ENCODE results near the gene KCNB1.
"Not testable (repeated sequence)": the region's sequence is repeated elsewhere in the genome, so short reads cannot be mapped to it uniquely, and the experiment has no call there.

Gene KCNB1

GRCh38 chr20:49330701-49331615 lies 151.5 kb downstream of the KCNB1 start:
- no peak overlapping the region for H3K4me3 ChIP-seq (ENCODE audit: low read depth, low read length)

- H3K4me3 ChIP-seq (ENCODE audit: low read depth, low read length): no peak overlapping the region
These were observed 153.7 kb downstream of the KCNB1 start for GRCh38 chr20:49328790-49329189.

GRCh38 chr20:49326026-49326425 lies 156.4 kb downstream of the KCNB1 start:
- no peak overlapping the region for H3K4me3 ChIP-seq (ENCODE audit: low read depth, low read length)

GRCh38 chr20:49324306-49324705 lies 158.2 kb downstream of the KCNB1 start:
- H3K4me3 ChIP-seq (ENCODE audit: low read depth, low read length): no peak overlapping the region

- H3K4me3 ChIP-seq (ENCODE audit: low read depth, low read length): no peak overlapping the region
These were observed 158.7 kb downstream of the KCNB1 start for GRCh38 chr20:49323622-49324238.

GRCh38 chr20:49320460-49320859 lies 162.0 kb downstream of the KCNB1 start:
- H3K4me3 ChIP-seq (ENCODE audit: low read depth, low read length): no peak overlapping the region

GRCh38 chr20:49319208-49319809 lies 163.2 kb downstream of the KCNB1 start:
- H3K4me3 ChIP-seq (ENCODE audit: low read depth, low read length): no peak overlapping the region

GRCh38 chr20:49318430-49319207 lies 163.8 kb downstream of the KCNB1 start:
- peak overlapping the region; percentile 56 for H3K4me3 ChIP-seq (ENCODE audit: low read depth, low read length)

- peak overlapping the region; percentile 56 for H3K4me3 ChIP-seq (ENCODE audit: low read depth, low read length)
These were observed 164.4 kb downstream of the KCNB1 start for GRCh38 chr20:49318091-49318429.

GRCh38 chr20:49316704-49317103 lies 165.8 kb downstream of the KCNB1 start:
- no peak overlapping the region for H3K4me3 ChIP-seq (ENCODE audit: low read depth, low read length)

- no peak overlapping the region for H3K4me3 ChIP-seq (ENCODE audit: low read depth, low read length)
These were observed 166.9 kb downstream of the KCNB1 start for GRCh38 chr20:49315580-49315979.

- not testable (repeated sequence) for H3K4me3 ChIP-seq (ENCODE audit: low read depth, low read length)
These were observed 168.4 kb downstream of the KCNB1 start for GRCh38 chr20:49314052-49314451.
